GM21717 (cell line): Measurements from ENCODE around the gene FOXP1.

ENCODE experiments used
- ATAC-seq: cut with Tn5 transposase; IDR thresholded peaks from one replicate; pipeline ENCODE4 v1.9.1; 2021; ENCODE audit warnings: mild to moderate bottlenecking, moderate library complexity; ENCODE audit not compliant: unreplicated experiment

The FOXP1 gene

DNA sequence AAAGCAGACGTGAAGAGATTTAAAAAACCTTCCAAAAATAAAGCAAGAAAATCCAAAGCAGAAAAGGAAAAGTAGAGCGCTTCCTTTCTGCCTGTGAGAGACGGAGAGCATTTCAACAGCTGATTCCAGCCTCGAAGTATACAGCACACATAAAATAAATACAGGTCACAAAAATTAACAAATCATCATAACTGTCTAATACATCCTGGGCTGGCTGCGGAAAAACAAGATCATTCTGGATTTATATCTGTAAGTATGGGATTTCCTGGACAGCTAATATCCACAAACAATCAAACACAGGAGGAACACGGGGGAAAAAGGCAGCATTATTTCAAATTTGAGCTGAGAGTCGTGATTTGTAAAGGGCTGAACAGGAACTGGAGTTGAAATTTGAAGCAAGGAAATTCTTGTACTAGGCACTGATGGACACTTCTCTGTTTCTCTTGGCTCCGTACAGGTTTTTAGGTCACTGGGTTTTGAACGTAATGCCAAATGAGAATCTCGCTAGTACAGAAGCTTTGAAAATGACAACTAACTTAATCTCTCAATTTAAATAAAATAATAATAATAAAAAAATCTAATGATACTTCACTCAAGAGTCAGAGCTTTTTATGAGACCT, 577.7 kb downstream of the FOXP1 start:
- ATAC-seq = no peak

DNA sequence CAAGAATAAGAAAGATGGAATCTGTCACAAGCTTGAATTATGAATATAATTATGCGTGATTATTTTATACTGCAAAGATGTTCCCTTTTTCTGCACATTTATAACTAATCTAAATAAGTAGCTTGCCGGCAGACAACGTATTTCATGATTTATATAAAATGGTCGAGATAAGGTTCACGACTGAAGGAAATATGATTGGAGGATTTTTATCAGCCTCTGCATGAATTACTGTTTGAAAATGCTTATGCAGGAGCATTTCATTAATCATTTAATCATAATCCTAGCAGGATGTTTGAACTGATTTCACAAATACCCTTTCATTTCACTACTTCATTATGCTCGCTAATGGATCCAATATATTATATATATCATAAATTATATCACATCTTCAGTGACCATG, 580.0 kb downstream of the FOXP1 start:
- no peak for ATAC-seq

DNA sequence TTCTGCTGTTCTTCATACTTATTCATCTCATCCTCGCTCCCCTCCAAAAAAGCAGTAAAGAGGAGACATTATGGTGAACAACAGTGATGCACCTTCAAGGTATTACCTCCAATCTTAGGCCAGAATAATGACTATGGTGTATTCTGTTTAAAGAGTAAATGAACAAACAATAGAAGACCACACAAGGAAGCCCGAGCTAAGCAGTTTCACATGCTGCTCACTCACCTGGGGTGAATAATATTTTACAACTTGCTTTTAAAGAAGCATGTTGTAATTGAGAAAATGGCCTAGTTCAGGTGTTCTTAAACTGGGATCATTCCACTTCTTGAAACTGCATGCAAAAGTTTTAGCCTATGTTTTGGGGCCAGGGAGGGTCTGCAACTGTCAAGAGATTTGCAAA, 581.2 kb downstream of the FOXP1 start:
- no peak for ATAC-seq

DNA sequence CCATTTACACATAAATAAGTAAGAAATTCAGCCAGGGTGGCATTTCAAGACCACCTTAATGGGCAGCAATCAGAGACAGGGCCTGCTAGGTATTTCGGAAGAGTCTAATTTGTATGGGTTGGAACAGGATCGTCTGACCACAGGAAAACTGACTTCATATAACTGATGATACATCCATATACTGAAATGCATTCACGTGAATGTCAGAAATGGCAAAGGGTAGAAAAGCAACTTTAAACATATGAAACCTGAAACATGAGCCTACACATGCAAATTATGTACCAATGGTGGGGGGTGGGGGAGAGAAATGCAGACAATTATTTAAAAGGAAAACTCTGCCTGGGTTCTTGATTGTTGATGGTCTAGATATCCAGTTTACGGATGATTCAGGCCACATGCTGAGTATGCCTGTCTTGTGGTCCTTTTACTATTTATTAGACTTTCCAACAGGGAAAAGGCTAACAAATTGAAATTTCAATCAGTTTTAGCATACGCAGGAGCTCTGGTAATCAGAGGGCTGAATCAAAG, 582.2 kb downstream of the FOXP1 start:
- no peak for ATAC-seq

DNA sequence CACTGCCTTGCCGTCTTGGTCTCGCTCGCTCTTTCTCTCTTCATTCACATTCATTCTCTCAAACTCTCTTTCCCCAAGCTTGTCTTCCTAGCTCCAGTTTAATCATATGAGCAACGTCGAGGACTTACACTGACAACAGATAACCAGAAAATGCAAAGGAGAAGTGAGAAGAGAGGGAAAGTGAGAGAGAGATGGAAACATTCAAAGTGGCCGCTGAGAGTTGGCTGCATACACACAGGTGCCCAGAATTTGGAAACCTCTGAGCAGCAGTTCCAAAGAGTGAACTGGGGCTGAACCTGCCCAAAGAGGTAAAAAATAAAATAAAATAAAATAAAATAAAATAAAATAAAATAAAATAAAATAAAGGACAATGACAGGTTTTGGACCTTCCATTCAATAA, 583.0 kb downstream of the FOXP1 start:
- ATAC-seq = no peak

DNA sequence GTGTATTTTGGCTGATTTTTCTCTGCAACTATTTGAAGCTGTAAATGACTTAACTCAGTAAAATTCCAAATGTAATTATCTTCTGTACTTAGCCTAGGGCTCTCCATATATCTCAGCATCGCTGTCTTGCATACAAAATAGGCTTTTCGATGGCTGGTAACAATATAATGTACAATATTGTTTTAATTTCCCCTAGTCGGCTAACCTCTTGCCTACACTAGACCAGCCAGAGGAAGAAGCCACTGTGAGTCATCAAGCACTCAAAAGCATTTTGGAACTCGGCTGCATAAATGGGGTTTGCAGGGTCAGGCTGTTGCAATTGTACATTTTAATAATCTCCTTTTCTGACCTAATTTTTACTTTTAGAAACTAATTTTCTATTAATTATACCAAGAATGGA, 583.8 kb downstream of the FOXP1 start:
- no peak for ATAC-seq

DNA sequence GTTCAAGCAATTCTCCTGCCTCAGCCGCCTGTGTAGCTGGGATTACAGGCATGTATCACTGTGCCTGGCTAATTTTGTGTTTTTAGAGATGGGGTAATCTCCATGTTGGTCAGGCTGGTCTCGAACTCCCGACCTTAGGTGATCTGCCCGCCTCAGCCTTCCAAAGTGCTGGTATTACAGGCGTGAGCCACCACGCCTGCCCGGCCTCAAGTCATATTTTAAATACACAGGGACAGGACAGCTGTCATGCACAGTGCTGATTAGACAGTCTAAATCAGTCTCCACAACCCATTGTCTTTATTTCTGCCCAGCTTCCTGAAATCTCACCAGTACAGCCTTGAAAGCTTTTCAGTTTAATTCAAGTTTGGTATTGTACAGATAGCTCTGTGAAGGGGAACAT, 587.4 kb downstream of the FOXP1 start:
- no peak for ATAC-seq

DNA sequence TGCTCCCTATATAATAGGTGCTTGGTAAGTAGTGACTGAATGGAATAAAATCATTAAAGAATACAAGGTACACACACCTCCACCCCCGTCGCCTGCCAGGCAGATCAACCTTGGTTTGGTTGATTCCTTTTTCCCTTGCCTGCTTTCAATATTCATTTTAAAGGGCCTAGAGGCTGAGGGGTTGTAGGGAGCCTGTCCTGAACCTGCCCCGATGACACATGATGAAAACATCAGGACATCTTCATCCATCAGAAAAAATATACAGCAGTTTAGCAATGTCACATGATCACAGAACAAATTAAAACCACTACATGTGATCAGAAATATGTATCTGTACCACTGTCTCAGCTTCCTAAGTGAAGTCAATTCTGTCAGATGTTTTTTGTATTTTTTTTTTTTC, 588.9 kb downstream of the FOXP1 start:
- ATAC-seq = no peak

DNA sequence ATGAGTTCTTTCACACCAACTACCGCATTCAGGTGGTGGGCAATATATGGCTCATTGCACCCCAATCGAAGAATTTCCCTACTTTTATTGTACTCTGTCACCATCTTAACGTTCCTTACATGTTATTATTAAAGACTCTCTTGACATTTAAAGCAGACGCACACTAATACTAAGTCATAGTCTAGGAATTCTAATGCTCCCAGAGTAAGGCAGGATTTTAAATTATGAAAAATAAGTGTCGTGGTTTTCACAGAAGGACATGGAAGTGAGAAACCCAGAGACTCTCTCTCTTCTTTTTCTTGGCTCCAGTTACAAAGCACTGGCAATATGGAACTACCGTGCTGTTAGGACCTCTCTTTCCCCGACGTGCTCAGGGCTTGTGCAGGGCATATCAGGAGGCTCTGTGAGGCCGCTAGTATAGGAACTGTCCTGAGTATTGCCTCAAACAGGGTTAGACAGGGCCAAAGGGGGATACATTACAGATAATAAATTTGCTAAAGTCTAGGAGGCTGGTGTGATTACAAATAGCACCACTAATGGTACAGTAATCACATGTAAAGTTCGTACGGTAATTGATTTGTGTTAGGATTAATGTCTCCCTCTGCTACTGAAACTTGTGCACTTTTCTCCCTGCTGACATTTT, 590.8 kb downstream of the FOXP1 start:
- no peak for ATAC-seq

DNA sequence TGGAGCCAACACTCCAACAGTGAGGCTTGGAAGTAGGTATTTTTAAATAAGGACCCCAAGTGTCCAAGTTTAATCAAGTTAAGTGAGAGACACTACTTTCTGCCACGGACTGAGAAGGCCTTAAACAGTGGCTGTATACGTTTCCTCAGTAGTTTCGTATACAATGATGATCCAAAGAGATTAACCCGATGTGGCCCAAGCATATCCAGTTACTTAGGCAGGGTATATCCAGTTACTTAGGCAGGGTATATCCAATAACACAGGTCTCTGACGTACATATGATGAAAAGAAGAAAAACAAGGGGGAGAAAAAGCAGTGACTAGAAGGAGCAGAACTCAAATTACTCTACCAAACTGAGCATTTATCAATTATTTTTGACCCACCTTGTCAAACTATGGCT, 591.4 kb downstream of the FOXP1 start:
- no peak for ATAC-seq

DNA sequence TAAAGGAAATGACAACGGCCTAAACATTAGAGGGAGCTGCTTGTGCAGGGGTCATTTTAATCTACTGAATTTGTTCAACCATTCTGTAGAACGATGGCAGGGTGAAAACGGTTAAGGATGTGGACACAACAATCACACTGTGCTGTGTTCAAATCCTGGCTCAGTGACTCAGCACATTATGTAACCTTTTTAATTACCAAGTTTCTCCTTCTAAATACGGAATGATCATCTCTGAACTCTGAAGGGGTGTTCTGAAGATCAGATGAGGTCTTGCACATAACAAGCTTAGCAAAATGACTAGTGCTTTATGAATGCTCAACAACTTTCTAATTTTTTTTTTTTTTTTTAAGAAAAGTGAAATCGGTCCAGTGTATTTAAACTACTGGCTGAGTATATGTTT, 592.8 kb downstream of the FOXP1 start:
- no peak for ATAC-seq

DNA sequence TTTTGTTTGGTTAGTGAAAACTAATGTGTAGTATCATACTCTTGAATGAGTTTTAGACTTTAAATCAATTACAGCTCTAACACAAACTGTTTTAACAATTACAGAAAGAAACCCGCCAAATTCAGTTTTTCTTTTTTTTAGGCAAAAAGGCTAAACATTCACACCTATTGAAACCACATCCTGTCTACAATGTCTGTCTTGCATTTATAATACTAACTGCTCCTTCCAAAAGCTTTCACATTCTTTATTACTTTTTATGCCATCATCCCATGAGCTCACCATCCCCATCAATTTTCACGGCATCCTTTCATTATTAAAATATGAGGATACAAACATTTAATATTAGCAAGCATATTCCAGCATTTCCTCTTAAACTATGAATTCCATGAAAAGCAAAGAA, 593.3 kb downstream of the FOXP1 start:
- ATAC-seq = no peak

DNA sequence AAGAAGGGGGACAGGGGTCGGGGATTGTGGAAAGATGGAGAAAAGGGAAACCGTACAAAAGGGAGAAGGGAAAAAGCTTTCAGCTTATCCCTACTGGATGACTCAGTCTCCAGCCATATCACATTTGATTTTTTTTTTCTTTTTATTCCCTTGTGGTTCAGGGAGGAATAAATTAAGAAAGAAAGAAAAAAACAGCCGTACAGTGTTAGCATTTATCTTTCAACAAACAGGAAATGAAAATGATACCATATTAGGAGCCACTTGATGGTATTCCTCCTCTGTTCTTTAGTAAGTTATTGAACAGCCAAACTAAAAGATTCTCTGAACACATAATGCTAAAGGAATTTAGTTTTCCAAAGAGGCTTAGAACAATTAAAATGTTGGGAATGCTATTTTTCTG, 594.4 kb downstream of the FOXP1 start:
- ATAC-seq = no peak

DNA sequence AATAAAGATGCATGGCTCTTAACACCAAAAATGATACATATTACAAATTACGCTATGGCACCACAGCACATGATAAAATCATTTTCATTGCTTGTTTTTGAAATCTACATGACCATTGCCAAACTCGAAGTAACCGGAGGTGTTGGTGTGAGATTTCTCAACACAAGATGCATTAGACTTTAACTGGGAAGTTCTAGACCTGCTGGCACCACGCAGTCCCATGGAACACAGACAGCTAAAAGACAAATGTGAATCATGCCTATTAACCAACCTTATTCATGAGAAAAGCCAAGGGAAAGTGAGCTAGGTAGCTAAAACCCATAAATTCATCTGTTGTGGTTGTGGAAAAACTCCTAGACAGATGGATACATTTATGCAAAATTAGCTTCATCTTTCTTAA, 595.4 kb downstream of the FOXP1 start:
- no peak for ATAC-seq

DNA sequence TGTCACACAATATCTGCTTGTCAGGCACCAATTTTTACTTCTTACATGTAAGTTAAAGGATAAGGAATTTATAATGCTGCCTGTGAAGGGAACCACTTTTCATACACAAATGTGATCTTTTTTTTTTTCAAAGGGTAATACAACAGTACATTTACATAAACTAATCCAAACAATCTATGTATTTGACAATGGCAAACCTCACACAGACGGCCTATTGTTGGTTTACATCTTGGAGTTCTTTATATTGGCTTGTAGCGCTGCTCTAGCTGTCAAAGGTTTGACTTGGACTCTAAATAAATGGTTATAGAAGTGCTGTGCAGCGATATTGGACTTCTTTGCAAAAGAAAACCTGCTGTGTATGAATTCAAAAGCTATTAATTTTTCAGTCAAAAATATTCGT, 598.0 kb downstream of the FOXP1 start:
- no peak for ATAC-seq

DNA sequence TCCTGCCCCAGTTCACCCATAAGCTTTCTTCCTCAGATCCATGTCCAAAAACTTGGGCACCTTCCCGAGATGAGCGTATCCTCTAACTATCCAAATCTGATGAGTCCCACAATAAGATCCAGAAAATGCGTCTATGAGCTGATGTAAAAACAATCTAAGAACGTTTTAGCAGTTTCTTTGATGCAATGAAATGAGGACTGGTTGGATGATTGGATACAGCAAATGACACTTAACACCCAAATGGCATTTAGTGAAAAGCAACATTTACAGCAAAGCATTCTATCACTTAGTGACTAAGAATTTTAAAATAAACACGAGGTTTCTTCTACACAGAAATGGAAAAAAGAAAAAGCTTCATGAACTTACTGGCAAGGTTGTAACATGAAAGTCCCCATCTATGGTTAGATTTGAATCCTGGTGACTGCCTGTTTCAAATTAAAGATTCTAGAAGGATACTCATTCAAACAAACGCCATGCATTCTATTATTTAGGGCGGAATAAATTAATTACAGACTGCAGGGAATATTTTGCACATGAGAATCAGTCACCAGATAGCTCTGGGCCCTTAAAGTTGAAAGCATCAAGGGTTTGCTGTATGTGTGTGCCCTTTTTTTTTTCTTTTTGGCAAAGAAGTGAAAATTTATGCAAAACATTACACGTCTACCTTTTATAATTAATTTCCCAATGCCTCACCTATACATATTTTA, 598.6 kb downstream of the FOXP1 start:
- ATAC-seq = no peak

DNA sequence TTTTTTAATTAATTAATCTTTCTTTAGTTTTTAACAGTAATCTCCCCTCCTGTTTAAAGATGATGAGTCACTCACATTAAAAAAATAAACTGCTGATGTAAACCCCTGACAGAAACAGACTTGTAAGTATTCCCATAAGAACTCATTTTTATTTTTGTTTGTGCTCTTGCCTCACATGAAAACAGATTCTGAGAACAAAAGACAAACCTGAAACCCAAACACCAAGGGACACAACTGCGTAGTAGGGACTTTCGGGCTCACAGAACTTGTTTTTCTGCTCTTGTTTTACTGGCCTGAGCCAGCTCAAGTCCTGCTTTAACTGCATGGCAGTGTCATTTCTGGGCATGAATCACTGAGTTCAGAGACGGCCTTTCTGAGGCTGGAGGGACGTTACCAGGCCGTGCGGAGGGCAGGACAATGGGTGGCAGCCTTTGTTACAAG, 600.8 kb downstream of the FOXP1 start:
- ATAC-seq = no peak

DNA sequence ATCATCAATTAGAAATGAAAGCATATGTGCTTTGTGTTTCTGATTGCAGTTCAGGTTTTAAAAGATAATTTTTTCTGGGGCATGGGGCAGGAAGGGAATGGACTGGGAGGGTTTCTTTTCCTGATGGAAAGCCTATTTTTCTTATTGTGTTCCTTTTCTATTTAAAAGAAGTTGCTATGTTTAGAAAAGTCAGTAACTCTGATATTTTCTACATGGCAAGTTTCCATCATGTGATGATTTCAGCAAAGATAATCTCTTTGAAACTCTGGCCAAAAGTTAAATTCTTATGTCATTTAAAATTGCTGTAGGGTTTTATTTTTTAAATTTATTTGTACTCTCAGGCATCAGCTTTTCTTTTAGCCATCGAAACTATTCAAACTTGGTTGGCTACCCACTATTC, 601.2 kb downstream of the FOXP1 start:
- ATAC-seq = no peak

DNA sequence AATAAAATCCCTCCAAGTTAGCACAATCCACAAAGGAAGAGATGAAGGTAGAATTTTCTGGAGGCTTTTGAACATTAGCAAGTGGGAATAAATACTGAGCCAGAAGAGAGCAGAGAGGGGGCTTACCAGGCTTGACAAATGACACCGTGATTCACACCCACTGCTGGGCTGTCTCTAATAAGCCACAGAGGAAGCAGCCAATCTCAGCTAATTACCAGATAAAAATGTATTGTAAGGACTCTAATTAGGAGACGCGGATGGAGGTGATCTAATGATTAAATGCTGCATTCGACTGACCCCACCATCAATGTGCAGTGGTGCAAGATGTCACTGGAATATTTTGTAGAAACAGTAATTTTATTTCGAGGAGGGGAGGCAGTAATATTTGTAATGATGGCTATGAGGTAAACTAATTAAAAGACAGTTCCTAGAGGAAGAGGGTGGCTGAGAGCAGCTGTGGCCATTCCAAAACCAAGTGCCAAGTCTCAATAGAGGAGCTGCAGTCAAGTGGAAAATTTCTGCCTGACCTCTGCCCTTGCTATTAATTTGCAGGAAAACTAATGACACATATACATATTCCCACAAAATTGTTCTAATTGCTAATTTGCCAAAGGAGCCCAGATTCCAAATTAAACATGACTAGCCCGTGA, 602.2 kb downstream of the FOXP1 start:
- no peak for ATAC-seq

DNA sequence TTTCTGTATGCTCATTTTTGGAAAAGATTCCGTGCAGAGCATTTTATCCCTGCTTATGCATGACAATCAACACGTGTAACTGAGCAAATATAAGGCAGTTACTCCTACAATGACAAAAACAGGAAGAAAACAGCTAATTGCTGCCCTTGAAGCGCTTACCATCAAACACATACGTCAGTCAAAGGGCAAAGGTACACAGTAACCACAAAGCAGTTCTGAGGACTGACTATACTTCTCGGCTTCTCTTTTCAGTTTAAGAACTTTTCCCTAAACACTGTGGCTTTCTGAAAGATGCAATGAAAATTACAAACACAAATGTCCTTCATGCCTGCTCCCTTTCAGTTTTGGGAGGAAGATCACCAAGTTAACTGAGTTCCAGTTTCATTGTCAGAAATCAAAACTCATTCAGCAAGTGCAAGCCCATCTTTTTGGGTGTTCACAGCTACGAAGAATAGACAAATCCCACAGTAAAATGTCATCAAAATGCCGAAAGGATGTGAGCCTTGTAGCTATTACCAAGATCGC, 602.8 kb downstream of the FOXP1 start:
- ATAC-seq = no peak

DNA sequence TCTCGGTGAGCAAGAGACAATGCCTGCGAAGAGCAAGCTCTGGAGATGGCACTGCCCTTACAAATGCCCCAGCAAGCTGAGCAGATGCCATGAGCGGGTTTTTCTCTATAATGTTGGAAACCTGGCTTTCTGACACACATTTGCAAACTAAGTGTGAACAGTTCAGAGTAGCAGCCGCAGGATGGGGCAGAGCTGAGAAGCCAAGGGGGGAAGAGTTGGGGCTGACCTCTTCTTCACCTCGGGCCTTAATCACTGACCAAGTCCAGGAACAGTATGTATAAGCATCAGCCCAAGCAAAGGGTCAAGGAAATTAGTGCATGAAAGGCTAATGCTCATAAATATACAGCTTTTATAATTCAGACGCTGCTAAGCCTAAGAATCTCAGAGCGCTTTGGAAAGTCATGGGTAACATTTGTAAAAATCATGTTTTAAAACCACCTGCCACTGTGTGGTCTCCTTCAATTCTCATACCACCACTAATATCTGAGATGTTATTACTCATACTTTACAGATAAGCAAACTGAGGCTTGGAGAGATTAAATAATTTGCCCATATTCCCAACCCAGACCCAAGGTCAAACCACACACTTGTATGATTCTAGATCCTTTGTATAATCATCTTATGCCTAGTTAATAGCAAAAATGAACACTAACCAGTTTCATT, 603.4 kb downstream of the FOXP1 start:
- ATAC-seq = no peak
